ENCODE data around the gene PCID2.

PCID2 gene

GRCh38 chr13:113129921-113130750 is 78.3 kb downstream of the PCID2 start:
- H3K4me3 ChIP-seq (ENCODE audit: control insufficient read depth, low read depth, low read length), result no peak overlapping the region
- no peak for TF ChIP-seq CTCF (IDR thresholded peaks at IDR 0.05; ENCODE audit: control insufficient read depth, insufficient read depth, low read depth, low read length, missing control alignments)
- DNase-seq (ENCODE audit: low read depth), result no peak

GRCh38 chr13:113129480-113129879 is 79.0 kb downstream of the PCID2 start:
- no peak for DNase-seq (ENCODE audit: low read depth)
- TF ChIP-seq CTCF (IDR thresholded peaks at IDR 0.05; ENCODE audit: control insufficient read depth, insufficient read depth, low read depth, low read length, missing control alignments), result no peak
- no peak overlapping the region for H3K4me3 ChIP-seq (ENCODE audit: control insufficient read depth, low read depth, low read length)
